ENCODE measurements around the gene SPEF2.
"Not testable (repeated sequence)": the region's sequence is repeated elsewhere in the genome, so short reads cannot be mapped to it uniquely, and the experiment has no call there.

SPEF2 gene

GRCh38 chr5:35656721-35657120 lies 39.1 kb downstream of the SPEF2 start:
- DNase-seq: no peak

DNA sequence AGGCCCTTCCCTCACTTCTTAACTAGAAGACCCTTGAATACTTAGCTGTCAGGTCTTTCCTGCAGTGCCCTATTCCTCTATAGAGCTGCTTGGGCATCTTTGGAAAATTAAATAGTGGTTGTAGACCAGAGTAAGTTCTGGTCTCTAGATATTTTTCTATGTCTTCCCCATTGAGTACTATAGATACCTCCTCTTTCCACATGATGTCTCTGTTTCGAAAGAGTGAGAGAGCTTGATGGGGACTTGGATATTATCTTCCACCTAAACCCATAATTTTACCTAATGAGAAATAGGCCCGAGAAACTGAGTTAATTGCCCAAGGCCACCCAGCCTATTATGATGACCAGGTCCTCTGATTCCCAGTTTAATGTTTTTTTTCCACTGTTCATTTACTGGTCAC lies 40.2 kb downstream of the SPEF2 start:
- DNase-seq: no peak

- DNase-seq: no peak
These were observed 41.9 kb downstream of the SPEF2 start for GRCh38 chr5:35659556-35659955.

- DNase-seq: no peak
These were observed 42.8 kb downstream of the SPEF2 start for GRCh38 chr5:35660451-35660850.

DNA sequence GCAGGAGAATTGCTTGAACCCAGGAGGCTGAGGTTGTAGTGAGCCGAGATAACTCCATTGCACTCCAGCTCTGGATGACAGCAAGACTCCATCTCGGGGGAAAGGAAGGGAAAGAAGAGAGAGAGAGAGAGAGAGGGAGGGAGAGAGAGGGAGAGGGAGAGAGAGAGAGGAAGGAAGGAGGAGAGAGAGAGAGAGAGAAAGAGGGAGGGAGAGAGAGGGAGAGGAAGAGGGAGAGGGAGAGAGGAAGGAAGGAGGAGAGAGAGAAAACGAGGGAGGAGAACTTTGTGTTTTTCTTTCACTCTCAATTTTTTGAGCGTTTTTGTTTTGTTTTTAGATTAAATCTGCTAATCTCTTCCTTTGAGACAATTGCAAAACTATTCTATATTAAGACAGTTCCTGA lies 46.9 kb downstream of the SPEF2 start:
- no peak for DNase-seq

DNA sequence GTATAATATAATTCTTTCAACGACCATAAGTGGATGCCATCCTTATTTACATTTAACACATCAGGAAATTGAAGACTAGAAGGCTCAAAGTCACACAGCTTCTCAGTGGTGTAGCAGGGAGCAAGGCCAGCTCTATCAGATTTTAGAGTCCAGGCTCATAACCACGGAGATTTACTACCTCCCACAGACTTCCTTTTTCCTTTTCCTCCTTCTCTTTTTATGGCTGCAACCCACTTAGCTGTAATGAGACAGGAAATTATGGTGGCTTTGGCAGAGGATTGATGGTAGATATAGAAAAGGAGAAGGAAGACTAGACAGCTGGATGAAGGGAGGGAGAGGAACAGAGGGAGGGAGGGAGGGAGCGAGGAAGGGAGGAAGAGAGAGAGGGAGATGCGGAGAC lies 47.4 kb downstream of the SPEF2 start:
- DNase-seq: no peak

GRCh38 chr5:35668319-35668718 lies 50.7 kb downstream of the SPEF2 start:
- no peak for DNase-seq

DNA sequence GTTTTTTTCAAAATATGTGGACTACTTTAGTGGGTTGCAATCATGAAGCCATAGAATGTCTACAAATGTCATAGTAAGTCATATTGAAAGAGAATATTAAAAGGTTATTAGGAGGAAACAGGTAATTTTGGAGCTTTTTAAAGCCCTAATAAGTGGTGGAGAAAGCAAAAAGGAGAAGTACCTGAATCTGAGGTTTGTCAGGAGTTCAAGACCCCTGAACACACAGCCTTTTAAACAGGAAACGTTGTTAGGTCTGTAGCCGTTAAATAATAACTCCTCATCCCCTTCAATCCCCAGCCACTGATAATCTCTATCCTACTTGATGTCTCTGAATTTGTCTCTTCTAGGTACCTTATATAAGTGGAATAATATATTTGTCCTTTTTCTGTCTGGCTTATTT lies 51.1 kb downstream of the SPEF2 start:
- no peak for DNase-seq

DNA sequence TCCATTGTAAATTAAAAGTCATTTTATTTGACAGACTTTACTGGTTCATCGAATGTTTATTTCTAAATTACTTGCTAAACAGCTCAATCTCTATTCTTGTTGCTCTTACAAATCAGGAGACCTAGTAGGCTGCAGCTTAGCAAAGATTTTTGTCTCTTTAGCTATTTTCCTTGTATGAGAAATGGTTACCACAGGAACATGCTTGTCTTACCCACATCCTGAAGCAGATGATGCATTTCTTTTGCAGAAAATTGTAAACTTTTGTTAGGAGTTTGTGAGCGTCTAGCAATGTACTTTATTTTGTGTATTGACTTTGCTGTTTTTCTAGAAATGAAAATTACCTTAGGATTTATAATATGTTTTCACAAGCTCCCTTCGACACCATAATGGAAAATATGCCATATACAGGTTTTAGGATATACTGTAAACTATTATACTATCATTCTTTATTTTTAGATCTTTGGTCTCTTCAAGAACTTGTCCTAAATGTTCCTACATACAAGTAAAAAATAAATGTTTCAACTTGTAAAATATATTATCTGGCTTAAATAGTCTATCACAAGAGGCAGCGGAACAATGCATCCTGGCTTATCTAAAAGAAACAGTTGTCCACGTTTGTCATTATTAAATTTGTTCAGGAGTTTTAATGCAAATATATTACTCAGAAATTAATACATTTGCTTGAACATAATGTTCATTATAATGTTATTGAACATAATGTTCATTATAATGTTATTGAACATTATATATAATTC lies 54.1 kb downstream of the SPEF2 start:
- no peak for DNase-seq

GRCh38 chr5:35672296-35672655 lies 54.6 kb downstream of the SPEF2 start:
- DNase-seq: not testable (repeated sequence)

GRCh38 chr5:35672995-35673394 lies 55.3 kb downstream of the SPEF2 start:
- DNase-seq: no peak

- DNase-seq: no peak
These were observed 56.4 kb downstream of the SPEF2 start for GRCh38 chr5:35674049-35674448.

GRCh38 chr5:35675392-35675791 lies 57.7 kb downstream of the SPEF2 start:
- no peak for DNase-seq

GRCh38 chr5:35677878-35678277 lies 60.2 kb downstream of the SPEF2 start:
- DNase-seq: no peak

- no peak for DNase-seq
These were observed 61.0 kb downstream of the SPEF2 start for GRCh38 chr5:35678661-35679060.

- DNase-seq: no peak
These were observed 61.7 kb downstream of the SPEF2 start for GRCh38 chr5:35679357-35679756.

DNA sequence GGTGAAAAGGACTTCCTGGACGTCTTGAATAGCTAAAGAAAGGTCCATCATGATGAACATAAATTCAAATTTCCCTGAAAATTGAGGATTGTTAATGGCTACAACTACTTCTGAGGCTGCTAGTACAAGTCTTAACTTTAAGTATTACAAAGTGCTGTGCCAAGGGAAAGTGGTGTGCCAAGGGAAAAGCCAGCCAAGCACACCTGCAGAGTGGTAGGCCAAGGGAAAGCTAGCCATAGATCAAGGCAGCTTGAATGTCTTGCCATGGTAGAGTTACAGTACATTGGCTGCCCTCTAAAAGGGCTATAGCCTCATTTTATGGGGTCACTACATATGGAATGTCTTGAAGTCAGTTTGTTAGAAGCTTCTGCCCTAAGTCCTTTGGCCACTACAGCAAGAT lies 64.2 kb downstream of the SPEF2 start:
- DNase-seq: no peak

GRCh38 chr5:35683466-35683865 lies 65.8 kb downstream of the SPEF2 start:
- no peak for DNase-seq

GRCh38 chr5:35685161-35685560 lies 67.5 kb downstream of the SPEF2 start:
- no peak for DNase-seq

- no peak for DNase-seq
These were observed 70.3 kb downstream of the SPEF2 start for GRCh38 chr5:35687961-35688360.

DNA sequence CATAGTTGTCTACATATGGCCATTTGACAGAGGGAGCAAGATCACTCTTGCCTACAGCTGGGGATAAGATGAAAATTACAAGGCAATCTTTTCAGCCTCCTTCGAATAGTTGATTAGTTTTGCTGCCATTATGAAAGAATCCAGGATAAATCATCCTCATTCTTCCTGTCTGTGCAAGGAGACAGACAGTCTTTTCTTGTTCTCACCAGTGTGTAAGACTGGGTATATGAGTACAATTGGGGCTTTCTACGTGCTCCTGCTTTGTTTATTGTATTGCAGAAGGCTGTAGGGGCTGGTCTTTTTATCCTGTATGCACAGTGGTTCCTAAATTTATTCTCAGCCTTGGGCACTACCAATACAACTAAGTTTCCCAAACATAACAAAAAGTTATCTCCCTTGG lies 76.8 kb downstream of the SPEF2 start:
- no peak for DNase-seq

DNA sequence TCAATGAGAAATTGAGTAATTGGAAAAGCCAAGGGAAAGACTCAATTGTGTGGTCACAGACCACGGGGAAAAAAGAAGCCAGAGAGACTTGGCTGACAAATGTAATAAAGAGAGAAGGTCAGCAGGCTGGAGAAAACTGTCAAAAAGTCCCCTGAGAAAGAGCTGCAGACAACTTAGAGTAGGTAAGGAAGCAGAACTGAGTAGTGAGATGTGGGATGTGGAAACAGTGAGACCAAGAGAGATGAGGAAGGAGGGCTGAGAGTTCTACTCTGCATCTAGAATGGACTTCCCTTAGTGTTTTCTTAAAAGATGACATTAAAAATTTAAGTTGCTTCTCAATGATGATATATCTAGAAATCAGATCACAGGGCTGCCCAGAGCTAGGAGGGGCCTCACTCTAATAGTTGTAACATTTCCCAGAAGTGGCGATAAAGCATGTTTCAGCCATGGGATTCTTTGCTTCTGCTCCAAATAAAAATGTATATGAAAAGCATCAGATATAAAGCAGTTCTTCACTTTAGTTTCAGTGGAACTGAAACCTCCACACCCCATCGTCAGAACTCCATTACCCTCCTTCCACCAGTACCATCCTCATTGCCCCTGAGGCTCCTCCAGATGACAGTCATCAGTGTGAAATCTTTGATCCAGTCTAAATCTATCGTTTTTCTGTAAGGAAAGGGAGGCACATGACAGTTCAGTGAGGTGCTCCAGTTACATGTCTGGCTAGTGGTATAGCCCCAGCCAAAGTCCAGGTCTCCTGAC lies 80.6 kb downstream of the SPEF2 start:
- no peak for DNase-seq

DNA sequence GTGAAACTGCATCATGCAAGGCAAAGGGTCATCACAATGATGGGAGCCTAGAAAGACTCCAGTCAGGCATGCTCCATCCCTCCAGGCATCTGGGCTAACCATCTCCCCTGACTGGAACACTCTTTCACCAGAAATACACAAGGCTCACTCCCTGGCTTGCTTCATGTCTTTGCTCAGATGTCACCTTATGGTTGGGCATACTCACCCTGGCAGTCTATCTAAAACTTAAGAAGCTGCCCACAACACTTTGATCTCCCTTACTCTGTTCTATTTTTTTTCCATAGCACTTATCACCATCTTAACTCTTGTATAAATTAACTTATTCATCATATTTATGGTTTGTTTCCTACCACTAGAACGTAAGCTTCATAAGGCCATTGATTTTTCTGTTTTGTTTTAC lies 90.0 kb downstream of the SPEF2 start:
- DNase-seq: no peak

GRCh38 chr5:35709688-35710087 lies 92.0 kb downstream of the SPEF2 start:
- DNase-seq: no peak

GRCh38 chr5:35717718-35718117 lies 100.1 kb downstream of the SPEF2 start:
- DNase-seq: no peak

All from NCI-H1092 (cell line).